ENCODE data around the gene MRPL49.

DNA sequence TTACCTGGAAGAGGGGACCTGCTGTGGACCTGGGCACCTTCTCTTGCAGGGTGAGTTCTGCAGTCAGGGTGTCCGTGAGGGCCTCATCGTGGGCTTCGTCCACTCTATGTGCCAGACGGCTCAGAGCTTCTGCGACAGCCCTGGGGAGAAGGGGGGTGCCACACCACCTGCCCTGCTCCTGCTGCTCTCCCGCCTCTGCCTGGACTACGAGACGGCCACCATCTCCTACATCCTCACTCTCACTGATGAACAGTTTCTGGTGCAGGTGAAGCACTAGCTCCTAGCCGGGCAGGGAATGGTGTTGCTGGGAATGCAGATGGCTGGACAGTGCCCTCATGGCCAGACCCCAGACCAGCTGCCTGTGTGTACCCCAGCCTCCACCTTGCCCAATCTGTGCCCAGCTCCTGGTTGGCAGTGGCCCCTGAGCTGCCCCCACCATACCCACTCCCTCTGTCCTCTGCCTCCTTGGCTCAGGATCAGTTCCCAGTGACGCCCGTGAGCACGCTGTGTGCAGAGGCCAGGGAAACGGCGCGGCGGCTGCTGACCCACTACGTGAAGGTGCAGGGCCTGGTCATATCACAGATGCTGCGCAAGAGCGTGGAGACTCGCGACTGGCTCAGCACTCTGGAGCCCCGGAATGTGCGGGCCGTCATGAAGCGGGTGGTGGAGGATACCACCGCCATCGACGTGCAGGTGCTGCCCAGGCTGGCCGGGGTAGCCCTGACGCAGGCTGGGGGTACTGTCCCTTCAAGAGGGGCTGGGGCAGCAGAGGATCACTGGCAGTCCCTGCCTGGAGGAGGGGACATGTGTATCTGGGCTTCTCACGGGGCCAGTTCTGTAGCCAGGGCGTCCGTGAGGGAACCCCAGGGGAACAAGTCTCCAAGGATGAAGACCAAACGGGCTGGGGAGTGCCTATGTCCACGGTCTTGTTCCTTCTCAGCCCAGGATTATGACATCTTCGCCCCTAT, 12.6 kb upstream of the MRPL49 start:
- TF ChIP-seq CREB5 (CRISPR knock-in tag; IDR thresholded peaks at IDR 0.05; ENCODE audit: low read depth): no peak
- TF ChIP-seq OSR1 (CRISPR knock-in tag; IDR thresholded peaks at IDR 0.05): no peak
- TF ChIP-seq ZNF70 (CRISPR knock-in tag; IDR thresholded peaks at IDR 0.05): no peak
- no peak for TF ChIP-seq PATZ1 (CRISPR knock-in tag; IDR thresholded peaks at IDR 0.05; ENCODE audit: borderline replicate concordance)
- no peak for TF ChIP-seq TSHZ2 (CRISPR knock-in tag; IDR thresholded peaks at IDR 0.05)
